Activated CD4-positive, alpha-beta T cell treated with anti-CD3 and anti-CD28 coated beads for 48 hours (primary cell): Measurements from ENCODE around the gene SNAI3.

Experiments used
- DNase-seq: peaks from one replicate; pipeline ENCODE4 v3.0.0-alpha.2; 2020

SNAI3 gene

GRCh38 chr16:88721236-88721635, 34.9 kb upstream of the SNAI3 start:
- no peak for DNase-seq

GRCh38 chr16:88720396-88720970, 34.2 kb upstream of the SNAI3 start:
- no peak for DNase-seq

GRCh38 chr16:88719933-88720296, 33.6 kb upstream of the SNAI3 start:
- no peak for DNase-seq

GRCh38 chr16:88719267-88719932, 33.1 kb upstream of the SNAI3 start:
- no peak for DNase-seq

GRCh38 chr16:88718178-88718577, 31.9 kb upstream of the SNAI3 start:
- no peak for DNase-seq

GRCh38 chr16:88716601-88717001, 30.3 kb upstream of the SNAI3 start:
- DNase-seq = no peak

GRCh38 chr16:88716201-88716600, 29.9 kb upstream of the SNAI3 start:
- DNase-seq = no peak

- no peak for DNase-seq
Measured at GRCh38 chr16:88715312-88716190, 29.2 kb upstream of the SNAI3 start.

GRCh38 chr16:88714420-88715302, 28.4 kb upstream of the SNAI3 start:
- DNase-seq = no peak

GRCh38 chr16:88713568-88714419, 27.5 kb upstream of the SNAI3 start:
- no peak for DNase-seq

GRCh38 chr16:88713054-88713453, 26.7 kb upstream of the SNAI3 start:
- no peak for DNase-seq

- no peak for DNase-seq
Measured at GRCh38 chr16:88712362-88712979, 26.2 kb upstream of the SNAI3 start.

- DNase-seq = no peak
Measured at GRCh38 chr16:88711750-88712340, 25.5 kb upstream of the SNAI3 start.

- no peak for DNase-seq
Measured at GRCh38 chr16:88710556-88710955, 24.2 kb upstream of the SNAI3 start.

GRCh38 chr16:88706965-88707826, 20.9 kb upstream of the SNAI3 start:
- no peak for DNase-seq

GRCh38 chr16:88706229-88706964, 20.1 kb upstream of the SNAI3 start, which contains the start of the genes CTU2 and RNF166:
TSS of gene CTU2 (plus strand) at chr16:88706503. CDS start at chr16:88706531, 28 bp downstream.
TSS of gene RNF166 (minus strand) at chr16:88706408. CDS start at chr16:88706325, 83 bp downstream.
- DNase-seq = peak; percentile 95

GRCh38 chr16:88705801-88706228, 19.5 kb upstream of the SNAI3 start:
- peak; percentile 40 for DNase-seq

- DNase-seq = peak; percentile 47
Measured at GRCh38 chr16:88705076-88705684, 18.9 kb upstream of the SNAI3 start.
